Measurements from ENCODE around the gene TTLL5. TPM values are rescaled to one million over a fixed set of nuclear protein-coding genes. Genes with fewer than 3 reads are reported as not detected.

Gene TTLL5
- total RNA-seq, 1 experiment from 2014 or later = 35.7 TPM

- H3K27ac ChIP-seq (ENCODE audit: insufficient read length, low read depth, low read length) = no peak overlapping the region
- no peak overlapping the region for H3K4me3 Mint-ChIP-seq
- H4K20me1 ChIP-seq (ENCODE audit: control insufficient read depth, insufficient read depth, insufficient read length) = no peaks in the 10 kb centered on the region
- no peaks in the 10 kb centered on the region for H3K79me1 ChIP-seq (ENCODE audit: insufficient read depth, low read depth, low read length, poor library complexity, severe bottlenecking)
- H3K23me2 ChIP-seq (ENCODE audit: insufficient read length, low read depth, low read length, poor library complexity, severe bottlenecking) = no peaks in the 10 kb centered on the region
- no peak overlapping the region for H3K27ac Mint-ChIP-seq
- H3K4ac ChIP-seq (ENCODE audit: low read depth, low read length) = no peak overlapping the region
- no peaks in the 10 kb centered on the region for H3K79me2 ChIP-seq (ENCODE audit: insufficient read depth, low read length)
- peaks cover 0 to 2% (median 0%) of the 10 kb centered on the region in 3 experiments; a peak in 1 of 7 replicates for H3K36me3 Mint-ChIP-seq (ENCODE audit: insufficient read depth in 1 of 3, low read depth in 3 of 3)
- no peaks in the 10 kb centered on the region for H3K27me3 ChIP-seq (ENCODE audit: insufficient read depth, low read length)
- no peak overlapping the region for H4K8ac ChIP-seq (replicated peaks; ENCODE audit: insufficient read length, low read depth, low read length)
- no peak overlapping the region for H2BK5ac ChIP-seq (ENCODE audit: insufficient read length, low read length)
- no peak overlapping the region for H3K14ac ChIP-seq (ENCODE audit: insufficient read depth, low read length)
- no peak overlapping the region for H2BK15ac ChIP-seq (ENCODE audit: low read depth, low read length)
- H4K5ac ChIP-seq (ENCODE audit: insufficient read length, low read depth, low read length) = no peak overlapping the region
- H2BK120ac ChIP-seq (ENCODE audit: low read depth, low read length, poor library complexity, severe bottlenecking) = no peak overlapping the region
- no peaks in the 10 kb centered on the region for H3K9me3 ChIP-seq (ENCODE audit: control insufficient read depth, low read depth, low read length)
- DNase-seq = no peak
- H3K4me1 Mint-ChIP-seq = peaks cover under 1 to 2% of the 10 kb centered on the region in 2 experiments; a peak in 3 of 4 replicates
- no peak overlapping the region for H3K9ac ChIP-seq (ENCODE audit: extremely low read depth, insufficient read length, low read length)
- TF ChIP-seq CTCF (conservative IDR thresholded peaks at IDR 0.05) = no peak
- H2BK12ac ChIP-seq (ENCODE audit: insufficient read length, low read depth, low read length) = no peak overlapping the region
- no peak overlapping the region for H2AK5ac ChIP-seq (ENCODE audit: insufficient read length, low read length)
- H3K4me2 ChIP-seq (ENCODE audit: insufficient read depth, insufficient read length, low read length) = no peak overlapping the region
- no peaks in the 10 kb centered on the region for H3K9me3 Mint-ChIP-seq
- H3K27me3 Mint-ChIP-seq (ENCODE audit: low read depth) = no peaks in the 10 kb centered on the region
- H3T11ph ChIP-seq (ENCODE audit: low read length) = no peak overlapping the region
- no peak overlapping the region for H2BK20ac ChIP-seq (ENCODE audit: low read depth, low read length, poor library complexity, severe bottlenecking)
- no peak overlapping the region for H3K23ac ChIP-seq (ENCODE audit: insufficient read length, low read depth, low read length)
- H2AFZ ChIP-seq (ENCODE audit: low read length) = no peak overlapping the region
- no peak overlapping the region for H4K91ac ChIP-seq (ENCODE audit: insufficient read length, low read depth, low read length)
- H3K56ac ChIP-seq (ENCODE audit: insufficient read length, low read depth, low read length) = no peak overlapping the region
- no CpG with 5 or more reads among the region's 7 CpGs for WGBS (ENCODE audit: extremely low coverage, insufficient read length, low lambda C conversion rate)
- no peaks in the 10 kb centered on the region for H3K4me1 ChIP-seq (ENCODE audit: insufficient read depth, low read length)
- H3K18ac ChIP-seq (ENCODE audit: insufficient read length, low read depth, low read length) = no peak overlapping the region
Measured at GRCh38 chr14:75905147-75905904, 244.3 kb downstream of the TTLL5 start.
